Loucy (cell line): ENCODE data around the gene G2E3.

Experiments
- H2AFZ ChIP-seq: fragments of 200-600 bp; sonication (generic); 2 replicates; pipeline ENCODE4 v1.6.0; 2016; ENCODE audit warnings: antibody characterized with exemption, mild to moderate bottlenecking, low read length, moderate library complexity
- H3F3A ChIP-seq: fragments of 200-600 bp; 2 replicates; pipeline ENCODE4 v1.6.0; 2016; ENCODE audit warnings: antibody characterized with exemption, low read depth, mild to moderate bottlenecking
- H3K27me3 ChIP-seq: fragments of 200-600 bp; sonication (generic); 2 replicates; pipeline ENCODE4 v1.6.1; 2014; ENCODE audit warnings: low read length, mild to moderate bottlenecking; ENCODE audit not compliant: insufficient read depth, poor library complexity, severe bottlenecking
- H3K36me3 ChIP-seq: fragments of 200-600 bp; sonication (generic); 2 replicates; pipeline ENCODE4 v1.6.1; 2016; ENCODE audit warnings: low read length; ENCODE audit not compliant: insufficient read depth
- H3K4me1 ChIP-seq: fragments of 200-600 bp; sonication (generic); 2 replicates; pipeline ENCODE4 v1.5.1; 2014; ENCODE audit warnings: low read length, mild to moderate bottlenecking; ENCODE audit not compliant: insufficient read depth, poor library complexity, severe bottlenecking
- H3K4me2 ChIP-seq: fragments of 200-600 bp; sonication (generic); 2 replicates; pipeline ENCODE4 v1.6.0; 2014; ENCODE audit warnings: antibody characterized with exemption, low read length, low read depth, mild to moderate bottlenecking; ENCODE audit not compliant: poor library complexity, severe bottlenecking
- H3K4me3 ChIP-seq: fragments of 200-600 bp; sonication (generic); 2 replicates; pipeline ENCODE4 v1.5.1; 2014; ENCODE audit warnings: low read length, mild to moderate bottlenecking, mixed read lengths; ENCODE audit not compliant: poor library complexity, severe bottlenecking
- H3K79me2 ChIP-seq: fragments of 200-600 bp; sonication (generic); 2 replicates; pipeline ENCODE4 v1.6.1; 2014; ENCODE audit warnings: low read length; ENCODE audit not compliant: insufficient read depth
- H3K9ac ChIP-seq: fragments of 200-600 bp; sonication (generic); 2 replicates; pipeline ENCODE4 v1.6.0; 2014; ENCODE audit warnings: mild to moderate bottlenecking, low read depth, low read length, moderate library complexity; ENCODE audit not compliant: poor library complexity, severe bottlenecking
- H3K9me2 ChIP-seq: fragments of 200-600 bp; sonication (generic); replicated peaks from 2 replicates; pipeline ENCODE4 v1.6.1; 2016; ENCODE audit warnings: low read depth, low read length, mixed read lengths
- H3K9me3 ChIP-seq: fragments of 200-600 bp; sonication (generic); 2 replicates; pipeline ENCODE4 v1.6.1; 2014; ENCODE audit warnings: mild to moderate bottlenecking, antibody characterized with exemption, low read length, low read depth; ENCODE audit not compliant: insufficient read depth
- H4K20me1 ChIP-seq: fragments of 200-600 bp; sonication (generic); 2 replicates; pipeline ENCODE4 v1.6.0; 2014; ENCODE audit warnings: antibody characterized with exemption, low read length, mild to moderate bottlenecking; ENCODE audit not compliant: insufficient read depth, poor library complexity, severe bottlenecking
- EZH2phosphoT487 ChIP-seq: fragments of 200-600 bp; IDR thresholded peaks from 2 replicates; pipeline ENCODE4 v1.6.1; 2018; ENCODE audit warnings: antibody characterized with exemption, mild to moderate bottlenecking, moderate library complexity, borderline replicate concordance
- TF ChIP-seq, protein P1 (sequence below): fragments of 200-600 bp; sonication (generic); conservative IDR thresholded peaks from 2 replicates; pipeline ENCODE4 v1.5.1; 2014; ENCODE audit warnings: mild to moderate bottlenecking, antibody characterized with exemption, low read length

G2E3 gene

DNA sequence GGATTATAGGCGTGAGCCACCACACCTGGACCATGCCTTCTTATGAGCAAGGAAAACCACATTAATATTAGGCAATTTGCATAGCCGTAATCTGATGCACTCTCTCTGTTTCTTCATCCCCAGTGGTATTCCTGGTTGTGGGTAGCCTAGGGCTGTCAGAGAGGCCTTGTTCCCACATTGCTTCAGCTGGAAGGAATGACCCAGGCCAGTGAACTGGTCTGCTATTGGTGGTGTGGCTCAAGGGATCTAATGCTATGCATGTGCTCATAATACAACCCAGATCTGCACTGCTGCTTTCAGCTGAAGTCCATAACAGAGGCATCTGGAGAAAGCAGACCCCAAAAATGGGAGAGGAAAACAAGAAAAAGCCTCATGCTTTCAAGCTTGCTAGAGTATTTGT, 33.1 kb upstream of the G2E3 start:
- Histone ChIP-seq H3K9me2 (no peaks in the 10 kb centered on the region), H3K4me1 (no peaks in the 10 kb centered on the region), H3F3A (no peaks in the 10 kb centered on the region), H3K36me3 (no peaks in the 10 kb centered on the region), H3K4me3 (no peak overlapping the region), H2AFZ (no peak overlapping the region), H3K9ac (no peak overlapping the region), H3K9me3 (no peaks in the 10 kb centered on the region), H3K27me3 (no peaks in the 10 kb centered on the region), H4K20me1 (no peaks in the 10 kb centered on the region), H3K4me2 (no peak overlapping the region), H3K79me2 (no peaks in the 10 kb centered on the region)
- TF ChIP-seq EZH2phosphoT487, result no peak
- TF ChIP-seq, protein P1, sequence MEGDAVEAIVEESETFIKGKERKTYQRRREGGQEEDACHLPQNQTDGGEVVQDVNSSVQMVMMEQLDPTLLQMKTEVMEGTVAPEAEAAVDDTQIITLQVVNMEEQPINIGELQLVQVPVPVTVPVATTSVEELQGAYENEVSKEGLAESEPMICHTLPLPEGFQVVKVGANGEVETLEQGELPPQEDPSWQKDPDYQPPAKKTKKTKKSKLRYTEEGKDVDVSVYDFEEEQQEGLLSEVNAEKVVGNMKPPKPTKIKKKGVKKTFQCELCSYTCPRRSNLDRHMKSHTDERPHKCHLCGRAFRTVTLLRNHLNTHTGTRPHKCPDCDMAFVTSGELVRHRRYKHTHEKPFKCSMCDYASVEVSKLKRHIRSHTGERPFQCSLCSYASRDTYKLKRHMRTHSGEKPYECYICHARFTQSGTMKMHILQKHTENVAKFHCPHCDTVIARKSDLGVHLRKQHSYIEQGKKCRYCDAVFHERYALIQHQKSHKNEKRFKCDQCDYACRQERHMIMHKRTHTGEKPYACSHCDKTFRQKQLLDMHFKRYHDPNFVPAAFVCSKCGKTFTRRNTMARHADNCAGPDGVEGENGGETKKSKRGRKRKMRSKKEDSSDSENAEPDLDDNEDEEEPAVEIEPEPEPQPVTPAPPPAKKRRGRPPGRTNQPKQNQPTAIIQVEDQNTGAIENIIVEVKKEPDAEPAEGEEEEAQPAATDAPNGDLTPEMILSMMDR, result no peak

DNA sequence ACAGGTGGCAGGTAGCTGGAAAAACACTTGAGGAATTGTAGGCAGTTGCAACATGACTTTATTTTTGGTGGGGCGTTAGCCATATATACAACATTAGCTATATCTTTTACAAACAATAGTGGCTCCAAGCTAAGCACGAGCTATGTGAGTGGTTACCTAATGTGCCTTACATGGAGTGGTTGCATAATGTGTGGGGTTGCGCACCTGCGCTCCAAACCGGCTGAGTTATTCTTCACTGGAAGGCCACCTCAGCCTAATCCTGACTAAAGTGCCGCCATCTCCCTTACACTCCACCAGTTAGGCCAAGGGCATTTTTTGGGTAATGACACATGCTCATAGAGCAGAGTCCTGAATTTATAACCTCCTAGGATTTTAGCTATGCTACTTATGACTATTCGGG, 31.8 kb upstream of the G2E3 start:
- Histone ChIP-seq H2AFZ (no peak overlapping the region), H3K9me2 (no peaks in the 10 kb centered on the region), H3K9ac (no peak overlapping the region), H3K4me3 (no peak overlapping the region), H3F3A (no peaks in the 10 kb centered on the region), H3K27me3 (no peaks in the 10 kb centered on the region), H3K9me3 (no peaks in the 10 kb centered on the region), H3K79me2 (no peaks in the 10 kb centered on the region), H3K4me1 (no peaks in the 10 kb centered on the region), H3K4me2 (no peak overlapping the region), H4K20me1 (no peaks in the 10 kb centered on the region), H3K36me3 (no peaks in the 10 kb centered on the region)
- TF ChIP-seq, protein P1, result no peak
- no peak for TF ChIP-seq EZH2phosphoT487

DNA sequence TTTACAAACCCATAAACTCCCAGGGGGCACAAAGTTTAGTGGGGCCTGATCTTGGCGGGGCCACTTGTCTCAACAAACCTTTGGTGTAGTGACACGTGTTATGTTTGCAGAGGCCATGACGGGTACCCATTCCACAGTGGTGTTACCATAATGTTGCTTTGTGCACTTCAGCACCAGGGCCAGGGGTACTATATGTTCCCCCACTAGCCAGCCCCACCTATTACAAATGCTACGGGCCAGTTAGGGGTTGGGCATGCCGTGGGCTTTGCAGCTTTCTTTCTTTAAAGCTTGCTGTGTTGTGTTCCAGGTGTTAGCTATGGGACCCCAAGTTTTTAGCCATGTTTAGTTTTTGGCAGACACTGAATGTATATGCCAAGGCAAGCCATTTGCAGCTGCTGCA, 30.8 kb upstream of the G2E3 start:
- H3F3A ChIP-seq, result no peaks in the 10 kb centered on the region
- no peak for TF ChIP-seq EZH2phosphoT487
- TF ChIP-seq, protein P1, result no peak
- H3K9me2 ChIP-seq, result no peaks in the 10 kb centered on the region
- no peak overlapping the region for H3K4me3 ChIP-seq
- no peak overlapping the region for H2AFZ ChIP-seq
- no peaks in the 10 kb centered on the region for H3K27me3 ChIP-seq
- no peaks in the 10 kb centered on the region for H3K4me1 ChIP-seq
- no peaks in the 10 kb centered on the region for H3K36me3 ChIP-seq
- no peaks in the 10 kb centered on the region for H3K9me3 ChIP-seq
- no peak overlapping the region for H3K4me2 ChIP-seq
- no peak overlapping the region for H3K9ac ChIP-seq
- H3K79me2 ChIP-seq, result no peaks in the 10 kb centered on the region
- H4K20me1 ChIP-seq, result no peaks in the 10 kb centered on the region
